GM12891 (cell line): Measurements from ENCODE around the gene PPP1CA.

Source experiments
- DNase-seq: peaks from one replicate; pipeline ENCODE4 v3.0.0; 2011; ENCODE audit warnings: low spot score; ENCODE audit not compliant: insufficient read length
- FAIRE-seq: peaks from 2 replicates; lab custom pipeline; 2011; peaks lifted over from hg19 to GRCh38; lab: Jason Lieb, UNC
- PAX5 ChIP-seq: IDR thresholded peaks from 2 replicates; pipeline ENCODE4 v1.6.1; 2011; ENCODE audit warnings: low read length, moderate library complexity, mild to moderate bottlenecking; ENCODE audit not compliant: insufficient read depth, severe bottlenecking
- POLR2A ChIP-seq: IDR thresholded peaks from 2 replicates; pipeline ENCODE4 v1.6.1; 2011; ENCODE audit warnings: low read depth, low read length, control low read depth
- POLR2AphosphoS5 ChIP-seq: IDR thresholded peaks from 2 replicates; pipeline ENCODE4 v1.6.1; 2011; ENCODE audit warnings: low read depth, low read length, control low read depth
- POU2F2 ChIP-seq: IDR thresholded peaks from 2 replicates; pipeline ENCODE4 v1.6.1; 2011; ENCODE audit warnings: low read depth, mild to moderate bottlenecking, control low read depth, low read length, moderate library complexity
- SPI1 ChIP-seq: IDR thresholded peaks from 2 replicates; pipeline ENCODE4 v1.6.1; 2011; ENCODE audit warnings: low read depth, low read length, control low read depth
- TAF1 ChIP-seq: IDR thresholded peaks from 2 replicates; pipeline ENCODE4 v1.6.1; 2011; ENCODE audit warnings: low read depth, low read length, control low read depth

PPP1CA gene

DNA sequence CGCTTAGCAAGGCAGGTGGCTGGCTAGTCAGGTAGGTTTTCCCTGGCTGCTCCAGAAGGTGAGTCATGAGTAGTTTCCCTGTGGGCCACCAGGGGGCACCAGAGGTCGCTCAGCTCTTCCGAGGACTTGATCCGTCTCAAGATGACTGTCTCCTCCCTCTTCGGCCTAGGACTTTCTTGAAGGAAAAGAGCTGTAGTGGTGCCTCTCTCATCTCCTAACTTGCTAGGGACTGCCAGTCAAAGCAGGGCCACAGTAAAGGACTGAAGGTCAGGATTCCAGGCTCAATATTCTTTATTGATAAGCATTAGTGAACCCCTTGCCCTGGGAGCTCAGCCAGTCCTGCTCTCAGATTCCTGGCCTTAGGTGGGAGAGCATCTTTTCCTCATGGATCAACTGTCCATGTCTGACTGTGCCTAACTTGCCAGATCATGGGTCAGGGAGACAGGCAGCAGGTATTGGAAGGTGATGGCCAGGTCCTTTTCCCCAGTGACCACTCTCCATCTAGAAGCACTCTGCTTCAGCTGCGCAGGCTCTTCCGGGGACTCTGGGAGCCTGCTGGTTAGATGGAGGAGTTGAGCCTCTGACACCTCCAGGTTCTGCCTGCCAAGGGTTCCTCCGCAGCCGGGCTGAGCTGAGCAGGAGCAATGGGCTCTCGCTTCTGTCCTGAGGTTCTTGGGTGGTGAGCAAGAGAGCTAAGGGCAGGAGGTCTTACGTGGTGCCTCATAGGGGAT is 50.2 kb downstream of the PPP1CA start:
- TF ChIP-seq TAF1 (no peak), SPI1 (no peak), PAX5 (no peak), POLR2A (no peak), POU2F2 (no peak), POLR2AphosphoS5 (no peak)
- DNase-seq (no peak), FAIRE-seq (peak; percentile 80)

DNA sequence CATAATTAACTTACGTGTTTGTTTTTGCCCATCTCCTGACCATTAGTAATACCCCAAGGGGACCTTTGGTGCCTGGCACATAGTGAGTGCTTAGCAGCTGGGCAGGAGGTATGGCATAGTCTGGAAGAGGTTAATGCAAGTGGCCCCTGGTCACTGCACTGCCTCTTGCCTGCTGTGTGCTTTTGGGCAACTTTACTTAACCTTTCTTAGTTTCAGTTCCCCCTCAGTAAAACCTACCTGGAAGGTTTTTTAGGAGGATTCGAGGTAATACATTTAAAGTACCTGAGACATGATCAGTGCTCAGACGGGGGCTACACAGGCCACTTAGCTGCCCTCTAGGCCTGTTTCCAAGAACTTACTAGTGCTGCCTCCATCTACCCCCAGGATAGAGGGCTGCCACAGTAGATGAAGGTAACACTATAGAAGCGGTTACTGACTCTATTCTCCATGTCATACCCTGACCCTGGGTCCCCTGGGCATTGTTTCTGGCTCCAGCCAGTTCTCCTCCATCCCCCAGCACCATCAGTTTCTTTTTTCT is 51.7 kb downstream of the PPP1CA start:
- DNase-seq (no peak), FAIRE-seq (no peak)
- no peak for TF ChIP-seq POLR2A
- TF ChIP-seq SPI1 = peak; percentile 87

DNA sequence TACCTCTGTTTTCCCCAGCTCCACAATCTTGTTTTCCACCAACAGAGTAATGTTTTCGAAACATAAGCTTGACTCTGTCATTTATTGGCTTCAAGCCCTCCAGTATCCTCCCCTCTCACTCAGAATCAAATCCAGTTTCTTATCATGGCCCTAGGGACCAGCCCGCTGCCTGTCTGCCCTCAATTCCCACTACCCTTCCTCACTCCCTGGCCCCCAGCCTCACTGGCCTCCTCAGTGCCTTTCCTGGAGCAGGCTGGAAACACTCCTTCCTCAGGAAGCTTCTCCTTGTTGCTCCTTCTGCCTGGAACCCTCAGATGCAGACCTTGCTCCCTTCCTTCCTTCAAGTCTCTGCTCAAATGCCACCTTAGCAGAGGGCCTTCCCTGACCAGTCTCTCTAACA is 52.2 kb downstream of the PPP1CA start:
- FAIRE-seq (no peak), DNase-seq (no peak)
- TF ChIP-seq POU2F2 (no peak), POLR2AphosphoS5 (no peak), POLR2A (no peak), PAX5 (no peak), SPI1 (no peak), TAF1 (no peak)

DNA sequence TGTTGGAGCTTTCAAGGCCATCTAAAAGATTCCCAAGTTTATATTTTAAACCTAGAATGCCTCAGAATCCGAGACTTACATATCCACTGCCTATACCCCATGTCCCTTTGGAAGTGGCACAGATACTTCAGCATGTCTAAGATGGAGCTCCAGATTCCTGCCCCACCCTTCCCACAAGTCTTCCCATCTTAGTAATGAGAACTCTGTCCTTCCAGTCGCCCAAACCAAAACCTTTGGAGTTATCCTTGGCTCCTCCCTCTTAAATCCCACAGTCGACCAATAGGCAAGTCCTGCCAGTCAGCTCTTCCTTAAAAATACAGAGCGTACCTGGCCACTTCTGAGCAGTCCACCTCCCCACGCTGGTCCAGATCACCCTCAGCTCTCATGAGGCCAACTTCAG is 52.6 kb downstream of the PPP1CA start:
- DNase-seq = no peak
- TF ChIP-seq SPI1 (no peak), POLR2A (no peak), PAX5 (no peak), POLR2AphosphoS5 (no peak), TAF1 (no peak), POU2F2 (no peak)
- FAIRE-seq = no peak
